IPS-20b (cell line): ENCODE data around the gene ZNF575.

Experiments
- H3K27ac ChIP-seq: one replicate; pipeline ENCODE4 v1.5.1; 2013; ENCODE audit warnings: low read length
- H3K27me3 ChIP-seq: 2 replicates; pipeline ENCODE4 v1.6.1; 2013; ENCODE audit warnings: mild to moderate bottlenecking, low read length, inconsistent platforms; ENCODE audit not compliant: insufficient read depth
- H3K36me3 ChIP-seq: 2 replicates; pipeline ENCODE4 v1.6.1; 2013; ENCODE audit warnings: low read depth, mild to moderate bottlenecking, inconsistent platforms, low read length, moderate library complexity; ENCODE audit not compliant: insufficient read depth
- H3K4me1 ChIP-seq: 2 replicates; pipeline ENCODE4 v1.6.1; 2013; ENCODE audit warnings: mild to moderate bottlenecking, control low read depth, inconsistent platforms, low read length, moderate library complexity; ENCODE audit not compliant: insufficient read depth
- H3K4me3 ChIP-seq: 2 replicates; pipeline ENCODE4 v1.5.1; 2013; ENCODE audit warnings: mild to moderate bottlenecking, low read length, inconsistent platforms
- H3K9ac ChIP-seq: 2 replicates; pipeline ENCODE4 v1.6.1; 2013; ENCODE audit warnings: low read depth, mild to moderate bottlenecking, inconsistent platforms, low read length, moderate library complexity
- H3K9me3 ChIP-seq: 2 replicates; pipeline ENCODE4 v1.6.1; 2013; ENCODE audit warnings: mild to moderate bottlenecking, low read depth, low read length, inconsistent platforms; ENCODE audit not compliant: insufficient read depth

ZNF575 gene

GRCh38 chr19:43548706-43549105 lies 15.7 kb downstream of the ZNF575 start:
- peaks cover 54% of the 10 kb centered on the region for H3K36me3 ChIP-seq
- no peaks in the 10 kb centered on the region for H3K4me1 ChIP-seq
- H3K9me3 ChIP-seq, result no peaks in the 10 kb centered on the region
- no peak overlapping the region for H3K27ac ChIP-seq
- H3K27me3 ChIP-seq, result no peaks in the 10 kb centered on the region
- H3K4me3 ChIP-seq, result no peak overlapping the region
- no peak overlapping the region for H3K9ac ChIP-seq

GRCh38 chr19:43551399-43552197 lies 18.6 kb downstream of the ZNF575 start:
- H3K27me3 ChIP-seq, result no peaks in the 10 kb centered on the region
- H3K4me3 ChIP-seq, result no peak overlapping the region
- H3K9ac ChIP-seq, result no peak overlapping the region
- H3K9me3 ChIP-seq, result no peaks in the 10 kb centered on the region
- no peaks in the 10 kb centered on the region for H3K4me1 ChIP-seq
- peaks cover 53% of the 10 kb centered on the region for H3K36me3 ChIP-seq
- no peak overlapping the region for H3K27ac ChIP-seq

- Histone ChIP-seq H3K36me3 (peaks cover 53% of the 10 kb centered on the region), H3K9ac (no peak overlapping the region), H3K4me1 (no peaks in the 10 kb centered on the region), H3K27ac (no peak overlapping the region), H3K9me3 (no peaks in the 10 kb centered on the region), H3K4me3 (no peak overlapping the region), H3K27me3 (no peaks in the 10 kb centered on the region)
These were observed 19.1 kb downstream of the ZNF575 start for GRCh38 chr19:43552198-43552450.

- H3K4me3 ChIP-seq, result no peak overlapping the region
- H3K36me3 ChIP-seq, result peaks cover 53% of the 10 kb centered on the region
- H3K27me3 ChIP-seq, result no peaks in the 10 kb centered on the region
- no peaks in the 10 kb centered on the region for H3K4me1 ChIP-seq
- H3K9me3 ChIP-seq, result no peaks in the 10 kb centered on the region
- no peak overlapping the region for H3K27ac ChIP-seq
- H3K9ac ChIP-seq, result no peak overlapping the region
These were observed 19.6 kb downstream of the ZNF575 start for GRCh38 chr19:43552616-43553015.

- H3K4me3 ChIP-seq, result no peak overlapping the region
- peaks cover 56% of the 10 kb centered on the region for H3K36me3 ChIP-seq
- H3K4me1 ChIP-seq, result no peaks in the 10 kb centered on the region
- H3K27ac ChIP-seq, result no peak overlapping the region
- no peak overlapping the region for H3K9ac ChIP-seq
- no peaks in the 10 kb centered on the region for H3K27me3 ChIP-seq
- no peaks in the 10 kb centered on the region for H3K9me3 ChIP-seq
These were observed 20.7 kb downstream of the ZNF575 start for GRCh38 chr19:43553656-43554055.

- no peaks in the 10 kb centered on the region for H3K9me3 ChIP-seq
- H3K9ac ChIP-seq, result no peak overlapping the region
- H3K27me3 ChIP-seq, result no peaks in the 10 kb centered on the region
- H3K36me3 ChIP-seq, result peaks cover 53% of the 10 kb centered on the region
- no peak overlapping the region for H3K4me3 ChIP-seq
- H3K4me1 ChIP-seq, result no peaks in the 10 kb centered on the region
- H3K27ac ChIP-seq, result no peak overlapping the region
These were observed 21.4 kb downstream of the ZNF575 start for GRCh38 chr19:43554317-43554895.

GRCh38 chr19:43555185-43555770 lies 22.3 kb downstream of the ZNF575 start:
- H3K36me3 ChIP-seq, result peaks cover 52% of the 10 kb centered on the region
- no peaks in the 10 kb centered on the region for H3K9me3 ChIP-seq
- H3K4me3 ChIP-seq, result no peak overlapping the region
- H3K27me3 ChIP-seq, result no peaks in the 10 kb centered on the region
- no peaks in the 10 kb centered on the region for H3K4me1 ChIP-seq
- H3K27ac ChIP-seq, result no peak overlapping the region
- no peak overlapping the region for H3K9ac ChIP-seq

- no peak overlapping the region for H3K9ac ChIP-seq
These were observed 27.7 kb downstream of the ZNF575 start for GRCh38 chr19:43560687-43561086.

GRCh38 chr19:43561139-43561970 lies 28.4 kb downstream of the ZNF575 start:
- no peaks in the 10 kb centered on the region for H3K27me3 ChIP-seq
- H3K9ac ChIP-seq, result no peak overlapping the region
- no peaks in the 10 kb centered on the region for H3K4me1 ChIP-seq
- H3K27ac ChIP-seq, result no peak overlapping the region
- no peaks in the 10 kb centered on the region for H3K9me3 ChIP-seq
- peaks cover 27% of the 10 kb centered on the region; the same call in 1 of the 2 replicates for H3K36me3 ChIP-seq
- no peak overlapping the region for H3K4me3 ChIP-seq

More at GRCh38 chr19:43560687-43561086, 27.7 kb downstream of the ZNF575 start:
- Histone ChIP-seq H3K27ac (no peak overlapping the region), H3K4me1 (no peaks in the 10 kb centered on the region), H3K27me3 (no peaks in the 10 kb centered on the region), H3K4me3 (no peak overlapping the region), H3K9me3 (no peaks in the 10 kb centered on the region), H3K36me3 (peaks cover 27% of the 10 kb centered on the region; the same call in 1 of the 2 replicates)

- peaks cover 27% of the 10 kb centered on the region; the same call in 1 of the 2 replicates for H3K36me3 ChIP-seq
- H3K9me3 ChIP-seq, result no peaks in the 10 kb centered on the region
- H3K27ac ChIP-seq, result no peak overlapping the region
- H3K27me3 ChIP-seq, result no peaks in the 10 kb centered on the region
- H3K4me3 ChIP-seq, result no peak overlapping the region
- H3K4me1 ChIP-seq, result no peaks in the 10 kb centered on the region
- H3K9ac ChIP-seq, result no peak overlapping the region
These were observed 29.3 kb downstream of the ZNF575 start for GRCh38 chr19:43562226-43562697.

GRCh38 chr19:43562698-43563241 lies 29.8 kb downstream of the ZNF575 start:
- no peak overlapping the region for H3K4me3 ChIP-seq
- no peaks in the 10 kb centered on the region for H3K9me3 ChIP-seq
- no peaks in the 10 kb centered on the region for H3K27me3 ChIP-seq
- no peak overlapping the region for H3K9ac ChIP-seq
- H3K36me3 ChIP-seq, result peaks cover 27% of the 10 kb centered on the region; the same call in 1 of the 2 replicates
- no peaks in the 10 kb centered on the region for H3K4me1 ChIP-seq
- H3K27ac ChIP-seq, result no peak overlapping the region
